Dendritic cell treated with granulocyte-macrophage colony-stimulating factor and Interleukin-4, amounts not matched to agents 40 ng/mL and 50 ng/mL, for 4 days (primary cell): Measurements from ENCODE around the gene FGD6.
"Not testable (repeated sequence)": the region's sequence is repeated elsewhere in the genome, so short reads cannot be mapped to it uniquely, and the experiment has no call there.

Experiments used
- H3K27ac Mint-ChIP-seq: one replicate; pipeline ENCODE4 v1.8.0; 2022; ENCODE audit warnings: mild to moderate bottlenecking, mixed read lengths
- H3K27me3 Mint-ChIP-seq: one replicate; pipeline ENCODE4 v1.8.0; 2022; ENCODE audit warnings: mild to moderate bottlenecking, mixed read lengths
- H3K36me3 Mint-ChIP-seq: one replicate; pipeline ENCODE4 v1.8.0; 2022; ENCODE audit warnings: low read depth, mixed read lengths
- H3K4me1 Mint-ChIP-seq: one replicate; pipeline ENCODE4 v1.8.0; 2022; ENCODE audit warnings: low read depth, mixed read lengths
- H3K4me3 Mint-ChIP-seq: one replicate; pipeline ENCODE4 v1.8.0; 2022; ENCODE audit warnings: mild to moderate bottlenecking, moderate library complexity, mixed read lengths
- H3K9me3 Mint-ChIP-seq: one replicate; pipeline ENCODE4 v1.8.0; 2022; ENCODE audit warnings: mixed read lengths
- intact Hi-C: fragments of 100-400 bp; cut with micrococcal nuclease; formaldehyde crosslinking; loops from one replicate; pipeline ENCODE4 v1.15.0; 2022

The FGD6 gene

DNA sequence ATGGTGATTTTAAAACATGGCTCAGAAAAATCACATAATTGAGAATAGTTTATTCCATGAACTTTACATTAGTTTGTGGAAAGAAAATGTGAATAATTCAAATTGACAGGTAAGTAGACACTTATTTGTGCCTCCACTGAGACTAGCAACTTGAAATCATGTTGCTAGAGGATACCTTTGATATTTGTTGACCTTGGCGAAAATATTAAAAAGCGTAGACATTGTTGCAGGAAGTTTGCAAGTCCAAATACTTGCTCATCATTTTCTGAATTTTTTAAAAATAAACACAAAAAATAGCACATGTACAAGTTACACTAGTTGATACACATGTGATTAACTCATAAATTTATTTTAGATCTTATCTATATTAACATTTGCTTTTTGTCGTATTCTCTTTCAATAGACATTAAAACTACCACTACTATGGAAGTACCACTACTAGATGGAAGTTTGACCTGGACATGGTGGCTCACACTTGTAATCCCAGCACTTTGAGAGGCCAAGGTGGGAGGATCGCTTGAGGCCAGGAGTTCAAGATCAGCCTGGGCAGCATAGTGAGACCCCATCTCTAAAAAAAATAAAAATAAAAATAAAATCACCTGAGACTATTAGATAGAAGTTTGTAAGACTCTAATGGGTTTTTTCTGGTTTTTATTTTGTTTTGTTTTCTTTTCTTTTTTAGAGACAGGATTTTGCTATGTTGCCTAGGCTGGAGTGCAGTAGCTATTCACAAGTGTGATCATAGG, 24.7 kb upstream of the FGD6 start:
- H3K27ac Mint-ChIP-seq: no peak overlapping the region

DNA sequence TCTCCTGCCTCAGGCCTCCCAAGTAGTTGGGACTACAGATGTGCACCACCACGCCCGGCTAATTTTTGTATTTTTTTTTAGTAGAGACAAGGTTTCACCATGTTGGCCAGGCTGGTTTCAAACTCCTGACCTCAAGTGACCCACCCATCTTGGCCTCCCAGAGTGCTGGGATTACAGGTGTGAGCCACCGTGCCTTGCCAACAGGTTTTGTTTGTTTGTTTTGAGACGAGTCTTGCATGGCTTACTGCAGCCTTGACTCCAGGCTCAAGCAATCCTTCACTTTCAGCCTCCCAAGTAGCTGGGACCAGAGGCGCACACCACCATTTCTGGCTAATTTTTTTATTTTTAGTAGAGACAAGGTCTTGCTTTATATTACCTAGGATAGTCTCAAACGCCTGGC, 23.9 kb upstream of the FGD6 start:
- H3K9me3 Mint-ChIP-seq, intact Hi-C loops, H3K4me1 Mint-ChIP-seq, H3K27me3 Mint-ChIP-seq, H3K4me3 Mint-ChIP-seq, H3K27ac Mint-ChIP-seq: not testable (repeated sequence)
- peaks cover 23% of the 10 kb centered on the region for H3K36me3 Mint-ChIP-seq

More for the DNA sequence above, 24.7 kb upstream of the FGD6 start:
- H3K36me3 Mint-ChIP-seq: peaks cover 22% of the 10 kb centered on the region
- H3K27me3 Mint-ChIP-seq: no peaks in the 10 kb centered on the region
- intact Hi-C loops: no loop called here
- H3K4me3 Mint-ChIP-seq: no peak overlapping the region
- no peaks in the 10 kb centered on the region for H3K9me3 Mint-ChIP-seq
- H3K4me1 Mint-ChIP-seq: peaks cover 9% of the 10 kb centered on the region

DNA sequence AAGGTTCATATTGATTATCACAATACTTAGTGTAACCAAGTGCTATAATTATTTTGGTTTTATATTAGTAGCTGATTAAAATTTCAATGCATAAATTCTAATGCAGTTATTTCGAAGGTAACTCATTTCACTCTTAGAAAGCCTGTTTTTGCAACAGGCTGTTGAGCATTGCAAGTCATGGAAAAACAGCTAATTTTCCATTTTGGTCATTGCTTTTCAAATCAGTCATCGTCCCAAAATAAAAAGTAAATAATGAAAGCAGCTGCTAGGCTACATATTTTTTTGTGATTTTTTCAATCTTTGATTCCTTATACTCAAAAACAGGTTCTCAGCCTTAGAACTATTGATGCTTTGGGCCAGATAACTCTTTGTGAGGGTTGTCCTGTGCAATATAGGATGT, 23.3 kb upstream of the FGD6 start:
- Mint-ChIP-seq H3K4me1 (peaks cover 9% of the 10 kb centered on the region), H3K9me3 (no peaks in the 10 kb centered on the region), H3K27me3 (no peaks in the 10 kb centered on the region), H3K36me3 (peaks cover 26% of the 10 kb centered on the region), H3K4me3 (no peak overlapping the region), H3K27ac (no peak overlapping the region)
- intact Hi-C loops: no loop called here

DNA sequence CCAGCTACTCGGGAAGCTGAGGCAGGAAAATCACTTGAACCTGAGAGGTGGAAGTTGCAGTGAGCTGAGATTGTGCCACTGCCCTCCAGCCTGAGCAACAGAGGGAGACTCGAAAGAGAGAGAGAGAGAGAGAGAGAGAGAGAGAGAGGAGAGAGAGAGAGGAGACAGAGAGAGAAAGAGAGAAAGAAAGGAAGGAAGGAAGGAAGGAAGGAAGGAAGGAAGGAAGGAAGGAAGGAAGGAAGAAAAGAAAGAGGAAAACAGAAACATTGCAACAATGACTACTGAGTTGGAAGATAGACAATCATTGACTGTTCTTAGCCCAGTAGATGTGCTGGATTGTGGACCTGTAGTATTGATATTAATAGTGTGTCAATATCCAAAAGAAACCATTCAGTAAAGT, 22.6 kb upstream of the FGD6 start:
- H3K4me1 Mint-ChIP-seq, H3K9me3 Mint-ChIP-seq, intact Hi-C loops, H3K4me3 Mint-ChIP-seq, H3K27ac Mint-ChIP-seq, H3K27me3 Mint-ChIP-seq: not testable (repeated sequence)
- peaks cover 28% of the 10 kb centered on the region for H3K36me3 Mint-ChIP-seq

DNA sequence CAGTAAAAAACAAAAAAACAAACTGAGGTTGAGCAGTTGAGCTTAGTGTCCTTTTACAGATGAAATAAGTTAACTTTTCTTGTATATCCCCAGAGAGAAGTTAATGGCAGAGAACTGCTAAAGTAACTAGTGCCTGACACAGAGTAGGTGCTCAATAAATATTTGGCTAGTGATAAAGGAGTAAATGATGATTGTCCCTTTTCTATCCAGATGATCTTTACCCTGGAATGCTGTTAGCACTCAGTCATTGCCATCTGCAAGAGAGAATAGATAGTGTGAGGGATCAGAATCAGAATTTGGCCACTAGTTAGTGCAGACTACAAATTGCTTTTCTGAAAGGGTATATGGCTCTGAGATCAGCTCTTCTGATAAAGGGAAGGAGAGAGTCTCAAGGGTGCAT, 21.9 kb upstream of the FGD6 start:
- intact Hi-C loops: no loop called here

DNA sequence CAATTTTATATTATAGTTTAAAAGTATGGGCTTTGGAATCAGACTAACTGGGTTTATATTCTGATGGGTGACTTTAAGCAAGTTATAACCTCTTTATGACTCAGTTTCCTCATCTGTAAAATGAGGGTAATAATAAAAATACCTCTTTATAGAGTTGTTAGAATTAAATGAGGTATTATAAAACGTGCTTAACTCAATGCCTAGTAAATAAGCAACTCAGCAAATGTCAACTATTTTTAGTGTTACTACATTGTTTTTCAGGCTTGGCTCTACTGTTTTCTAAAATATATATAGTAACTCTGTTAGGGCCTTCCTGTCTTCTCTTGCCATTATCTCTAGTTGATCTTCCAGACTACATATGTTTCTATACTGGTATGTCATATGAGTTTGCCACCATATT, 20.9 kb upstream of the FGD6 start:
- H3K27ac Mint-ChIP-seq: no peak overlapping the region

More for the DNA sequence above, 21.9 kb upstream of the FGD6 start:
- Mint-ChIP-seq H3K27me3 (no peaks in the 10 kb centered on the region), H3K4me3 (no peak overlapping the region), H3K9me3 (no peaks in the 10 kb centered on the region), H3K4me1 (peaks cover 9% of the 10 kb centered on the region), H3K36me3 (peaks cover 34% of the 10 kb centered on the region), H3K27ac (no peak overlapping the region)

DNA sequence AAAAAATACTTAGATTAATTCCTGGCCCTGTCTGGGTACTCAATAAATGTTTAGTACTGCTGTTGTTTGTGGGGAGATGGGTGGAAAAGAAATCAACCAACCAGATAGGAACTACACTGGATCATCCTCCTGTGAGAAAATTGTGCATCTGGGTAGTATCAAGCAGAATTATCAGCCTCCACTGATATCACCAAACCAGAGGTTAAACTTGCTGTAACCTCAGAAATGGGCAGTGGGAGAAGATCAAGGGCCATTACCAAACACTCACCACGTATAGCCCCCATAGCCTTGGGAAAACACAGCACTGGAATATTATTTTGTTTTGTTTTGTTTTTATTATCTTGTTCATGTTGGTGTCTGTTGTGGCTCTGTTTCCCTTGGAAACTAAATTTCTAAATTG, 20.0 kb upstream of the FGD6 start:
- no peaks in the 10 kb centered on the region for H3K9me3 Mint-ChIP-seq
- peaks cover 9% of the 10 kb centered on the region for H3K4me1 Mint-ChIP-seq
- H3K27ac Mint-ChIP-seq: no peak overlapping the region
- H3K27me3 Mint-ChIP-seq: no peaks in the 10 kb centered on the region
- H3K4me3 Mint-ChIP-seq: no peak overlapping the region
- peaks cover 23% of the 10 kb centered on the region for H3K36me3 Mint-ChIP-seq
- intact Hi-C loops: no loop called here

More for the DNA sequence above, 20.9 kb upstream of the FGD6 start:
- Mint-ChIP-seq H3K4me1 (peaks cover 9% of the 10 kb centered on the region), H3K27me3 (no peaks in the 10 kb centered on the region), H3K4me3 (no peak overlapping the region), H3K9me3 (no peaks in the 10 kb centered on the region), H3K36me3 (peaks cover 29% of the 10 kb centered on the region)
- intact Hi-C loops: no loop called here

DNA sequence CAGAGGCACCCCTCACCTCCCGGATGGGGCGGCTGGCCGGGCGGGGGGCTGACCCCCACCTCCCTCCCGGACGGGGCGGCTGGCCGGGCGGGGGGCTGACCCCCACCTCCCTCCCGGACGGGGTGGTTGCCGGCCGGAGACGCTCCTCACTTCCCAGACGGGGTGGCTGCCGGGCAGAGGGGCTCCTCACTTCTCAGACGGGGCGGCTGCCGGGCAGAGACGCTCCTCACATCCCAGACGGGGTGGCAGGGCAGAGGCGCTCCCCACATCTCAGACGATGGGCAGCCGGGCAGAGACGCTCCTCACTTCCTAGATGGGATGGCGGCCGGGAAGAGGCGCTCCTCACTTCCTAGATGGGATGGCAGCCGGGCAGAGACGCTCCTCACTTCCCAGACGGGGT, 18.4 kb upstream of the FGD6 start:
- H3K27ac Mint-ChIP-seq, H3K4me1 Mint-ChIP-seq, H3K9me3 Mint-ChIP-seq, H3K27me3 Mint-ChIP-seq, intact Hi-C loops, H3K4me3 Mint-ChIP-seq: not testable (repeated sequence)
- H3K36me3 Mint-ChIP-seq: peaks cover 19% of the 10 kb centered on the region

DNA sequence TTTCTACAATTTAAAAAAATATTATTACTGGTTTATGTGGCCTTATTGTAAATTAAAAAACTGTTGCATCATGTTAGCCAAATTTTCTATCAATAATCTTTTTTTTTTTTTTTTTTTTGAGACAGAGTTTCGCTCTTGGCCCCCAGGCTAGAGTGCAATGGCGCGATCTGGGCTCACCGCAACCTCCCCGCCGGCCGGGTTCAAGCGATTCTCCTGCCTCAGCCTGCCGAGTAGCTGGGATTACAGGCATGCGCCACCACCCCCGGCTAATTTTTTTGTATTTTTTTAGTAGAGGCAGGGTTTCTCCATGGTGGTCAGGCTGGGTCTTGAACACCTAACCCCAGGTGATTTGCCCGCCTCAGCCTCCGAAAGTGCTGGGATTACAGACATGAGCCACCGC, 16.9 kb upstream of the FGD6 start:
- H3K36me3 Mint-ChIP-seq: peaks cover 19% of the 10 kb centered on the region
- intact Hi-C loops: loop anchor here (5.0 kb wide), 1 partner anchor 298 kb away; no protein-coding TSS in a partner anchor
- H3K4me3 Mint-ChIP-seq, H3K27ac Mint-ChIP-seq, H3K9me3 Mint-ChIP-seq, H3K27me3 Mint-ChIP-seq, H3K4me1 Mint-ChIP-seq: not testable (repeated sequence)

DNA sequence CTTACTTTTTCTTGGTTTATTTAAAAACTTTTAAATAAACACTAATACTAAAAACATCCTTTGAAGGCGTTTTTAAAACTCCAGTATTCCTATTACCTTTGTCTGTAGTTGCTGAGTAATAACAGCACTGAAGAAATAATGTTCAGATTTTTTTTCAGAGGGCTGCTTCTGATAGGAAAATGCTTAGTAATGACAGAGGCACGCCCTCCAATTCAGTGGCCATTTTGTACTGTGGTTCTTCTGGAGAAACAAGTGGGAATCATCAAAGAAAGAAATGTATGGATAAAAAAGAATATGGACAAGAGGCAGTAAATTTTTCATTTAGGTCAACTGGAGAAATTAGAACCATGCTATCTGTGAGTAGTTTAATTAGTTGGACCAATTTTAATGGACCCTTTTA, 13.9 kb upstream of the FGD6 start:
- Mint-ChIP-seq H3K36me3 (peaks cover 16% of the 10 kb centered on the region), H3K27me3 (no peaks in the 10 kb centered on the region), H3K4me3 (no peak overlapping the region), H3K4me1 (peaks cover 7% of the 10 kb centered on the region), H3K27ac (no peak overlapping the region), H3K9me3 (no peaks in the 10 kb centered on the region)
- intact Hi-C loops: loop anchor here (5.0 kb wide), 1 partner anchor 301 kb away; no protein-coding TSS in a partner anchor

DNA sequence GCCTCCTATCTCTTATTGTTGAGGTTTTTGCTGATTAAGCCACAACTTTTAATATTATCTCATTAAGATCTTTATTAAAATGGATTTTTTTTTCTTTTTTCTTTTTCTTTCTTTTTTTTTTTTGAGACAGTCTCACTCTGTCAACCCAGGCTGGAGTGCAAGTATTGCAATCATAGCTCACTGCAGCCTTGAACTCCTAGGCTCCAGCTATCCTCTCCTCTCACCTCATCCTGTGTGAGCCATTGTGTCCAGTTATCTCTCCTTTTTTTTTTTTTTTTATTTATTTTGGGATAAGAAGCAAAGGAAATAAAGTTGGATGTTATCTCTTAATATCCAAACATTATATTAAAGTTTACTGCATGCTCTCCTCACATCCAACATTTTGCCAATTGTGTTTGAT, 13.0 kb upstream of the FGD6 start:
- H3K36me3 Mint-ChIP-seq: peaks cover 12% of the 10 kb centered on the region
- no peak overlapping the region for H3K27ac Mint-ChIP-seq
- H3K9me3 Mint-ChIP-seq: no peaks in the 10 kb centered on the region
- no peaks in the 10 kb centered on the region for H3K27me3 Mint-ChIP-seq
- H3K4me3 Mint-ChIP-seq: no peak overlapping the region
- intact Hi-C loops: loop anchor here (5.0 kb wide), 1 partner anchor 302 kb away; no protein-coding TSS in a partner anchor
- peaks cover 7% of the 10 kb centered on the region for H3K4me1 Mint-ChIP-seq

DNA sequence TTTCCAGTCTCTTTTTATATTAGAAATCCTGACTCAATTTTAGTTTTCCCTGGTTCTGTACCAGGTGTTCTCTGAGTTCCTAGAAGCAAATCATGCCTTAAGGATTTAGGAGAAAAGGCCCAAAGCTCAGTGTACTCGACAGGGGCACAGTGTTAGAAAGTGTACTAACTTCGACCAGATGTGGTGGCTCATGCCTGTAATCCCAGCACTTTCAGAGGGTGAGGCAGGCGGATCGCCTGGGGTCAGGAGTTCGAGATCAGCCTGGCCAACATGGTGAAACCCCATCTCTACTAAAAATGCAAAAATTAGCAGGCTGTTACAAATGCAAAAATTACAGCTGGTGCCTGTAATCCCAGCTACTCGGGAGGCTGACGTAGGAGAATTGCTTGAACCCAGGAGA, 12.4 kb upstream of the FGD6 start:
- H3K4me3 Mint-ChIP-seq: no peak overlapping the region
- H3K4me1 Mint-ChIP-seq: peaks cover 7% of the 10 kb centered on the region
- intact Hi-C loops: loop anchor here (5.0 kb wide), 1 partner anchor 303 kb away; no protein-coding TSS in a partner anchor
- H3K27me3 Mint-ChIP-seq: no peaks in the 10 kb centered on the region
- no peak overlapping the region for H3K27ac Mint-ChIP-seq
- peaks cover 16% of the 10 kb centered on the region for H3K36me3 Mint-ChIP-seq
- no peaks in the 10 kb centered on the region for H3K9me3 Mint-ChIP-seq

DNA sequence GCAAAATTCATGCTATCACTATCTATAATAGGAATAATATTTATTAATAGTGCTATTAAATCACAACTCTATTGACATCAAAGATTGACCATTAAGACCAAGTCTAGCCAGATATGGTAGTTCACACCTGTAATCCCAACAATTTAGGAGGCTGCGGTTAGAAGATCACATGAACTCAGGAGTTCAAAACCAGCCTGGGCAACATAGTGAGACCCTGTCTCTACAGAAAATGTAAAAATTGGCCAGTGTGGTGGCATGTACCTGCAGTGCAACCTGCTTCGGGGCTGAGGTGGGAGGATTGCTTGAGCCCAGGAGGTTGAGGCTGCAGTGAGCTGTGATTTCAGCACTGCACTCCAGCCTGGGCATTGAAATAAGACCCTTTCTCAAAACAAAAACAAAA, 11.3 kb upstream of the FGD6 start:
- Mint-ChIP-seq H3K9me3 (no peaks in the 10 kb centered on the region), H3K27ac (no peak overlapping the region), H3K4me1 (peaks cover 7% of the 10 kb centered on the region), H3K36me3 (peaks cover 20% of the 10 kb centered on the region), H3K27me3 (no peaks in the 10 kb centered on the region), H3K4me3 (no peak overlapping the region)
- intact Hi-C loops: no loop called here

DNA sequence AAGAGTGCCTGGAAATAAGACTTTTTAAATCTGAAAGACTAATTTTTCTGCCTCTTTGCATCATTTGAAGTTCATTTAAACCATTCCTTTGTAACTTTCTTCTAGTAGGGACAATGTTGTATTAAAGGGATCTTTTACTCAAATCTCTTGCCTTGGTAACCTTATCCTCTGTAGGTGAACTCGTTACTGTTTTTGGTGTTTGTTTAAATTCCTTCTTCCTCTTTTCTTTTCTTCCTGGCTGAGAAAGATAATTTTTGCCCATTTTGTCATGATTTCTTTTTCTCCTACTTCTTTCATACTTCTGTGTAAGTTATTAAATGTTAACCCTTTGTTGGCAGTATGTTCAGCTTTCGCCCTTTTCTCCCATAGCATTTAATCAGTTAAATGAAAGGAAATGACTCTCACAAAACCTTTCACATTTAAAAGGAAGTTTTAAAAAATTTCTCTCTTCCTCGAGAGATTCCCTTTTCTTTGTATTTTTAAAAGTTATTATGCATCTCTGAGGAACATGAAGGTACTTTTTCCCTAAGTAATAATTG, 10.6 kb upstream of the FGD6 start:
- Mint-ChIP-seq H3K4me1 (peaks cover 7% of the 10 kb centered on the region), H3K27ac (no peak overlapping the region), H3K4me3 (no peak overlapping the region), H3K27me3 (no peaks in the 10 kb centered on the region), H3K36me3 (peaks cover 20% of the 10 kb centered on the region), H3K9me3 (no peaks in the 10 kb centered on the region)
- intact Hi-C loops: no loop called here
